Liver (tissue), 9 donors: Measurements from ENCODE around the gene PLPP2. TPM values are rescaled to one million over a fixed set of nuclear protein-coding genes. Genes with fewer than 3 reads are reported as not detected.

Source experiments
- DNase-seq: peaks from one replicate; pipeline ENCODE4 v3.0.0-alpha.2; 2017; ENCODE audit warnings: low spot score
- H3K27ac ChIP-seq, 2 donors: one replicate each; pipeline ENCODE4 v1.7.0; 2013; ENCODE audit warnings: inconsistent platforms in 2 of 2, low read length in 2 of 2, control low read depth in 1 of 2, low read depth in 1 of 2, mild to moderate bottlenecking in 1 of 2
- H3K27me3 ChIP-seq, 4 donors: one replicate each; pipeline versions ENCODE4 v1.6.1 to v1.7.0; 2013; ENCODE audit warnings: low read length in 3 of 4, inconsistent platforms in 1 of 4, mild to moderate bottlenecking in 1 of 4, moderate library complexity in 1 of 4; ENCODE audit not compliant: control insufficient read depth in 4 of 4, insufficient read depth in 4 of 4
- H3K36me3 ChIP-seq, 4 donors: one replicate each; pipeline versions ENCODE4 v1.6.1 to v1.7.0; 2013; ENCODE audit warnings: low read length in 3 of 4, mild to moderate bottlenecking in 3 of 4, low read depth in 1 of 4, moderate library complexity in 1 of 4; ENCODE audit not compliant: control insufficient read depth in 4 of 4, insufficient read depth in 3 of 4
- H3K4me1 ChIP-seq, 4 donors: one replicate each; pipeline versions ENCODE4 v1.6.1 to v1.7.0; 2013; ENCODE audit warnings: low read length in 3 of 4, mild to moderate bottlenecking in 3 of 4, moderate library complexity in 1 of 4; ENCODE audit not compliant: control insufficient read depth in 4 of 4, insufficient read depth in 4 of 4
- H3K4me3 ChIP-seq, 3 donors: one replicate each; pipeline versions ENCODE4 v1.6.1 to v1.7.0; 2013; ENCODE audit warnings: low read length in 3 of 3, control low read depth in 1 of 3, low read depth in 1 of 3, mild to moderate bottlenecking in 1 of 3
- H3K9ac ChIP-seq, 2 donors: one replicate each; pipeline ENCODE4 v1.7.0; 2013; ENCODE audit warnings: low read length in 2 of 2, mild to moderate bottlenecking in 2 of 2, moderate library complexity in 2 of 2, control low read depth in 1 of 2, low read depth in 1 of 2
- H3K9me3 ChIP-seq, 4 donors: one replicate each; pipeline versions ENCODE4 v1.6.1 to v1.7.0; 2013; ENCODE audit warnings: low read length in 3 of 4; ENCODE audit not compliant: control insufficient read depth in 4 of 4
- EGR1 ChIP-seq, 2 donors: IDR thresholded peaks; 2 replicates each; pipeline ENCODE4 v1.6.1; 2016 to 2018; ENCODE audit warnings: antibody characterized with exemption in 2 of 2, low read depth in 2 of 2
- FOXA2 ChIP-seq: IDR thresholded peaks from 2 replicates; pipeline ENCODE4 v1.6.1; 2016; ENCODE audit warnings: antibody characterized with exemption
- GABPA ChIP-seq, 2 donors: IDR thresholded peaks in 1 of 2; conservative IDR thresholded peaks in 1 of 2; 2 replicates each; pipeline ENCODE4 v1.6.1; 2016; ENCODE audit warnings: antibody characterized with exemption in 2 of 2, mild to moderate bottlenecking in 1 of 2, moderate library complexity in 1 of 2
- HNF4A ChIP-seq, 2 donors: conservative IDR thresholded peaks; 2 replicates each; pipeline ENCODE4 v1.6.1; 2016; ENCODE audit warnings: antibody characterized with exemption in 2 of 2, mild to moderate bottlenecking in 2 of 2
- HNF4G ChIP-seq: IDR thresholded peaks from 2 replicates; pipeline ENCODE4 v1.6.1; 2016; ENCODE audit warnings: antibody characterized with exemption
- JUND ChIP-seq, 2 donors: IDR thresholded peaks; 2 replicates each; pipeline ENCODE4 v1.6.1; 2016; ENCODE audit warnings: antibody characterized with exemption in 2 of 2
- NR2F2 ChIP-seq: IDR thresholded peaks from 2 replicates; pipeline ENCODE4 v1.6.1; 2016; ENCODE audit warnings: antibody characterized with exemption
- RAD21 ChIP-seq, 2 donors: IDR thresholded peaks; 2 replicates each; pipeline ENCODE4 v1.6.1; 2016; ENCODE audit warnings: antibody characterized with exemption in 2 of 2, mild to moderate bottlenecking in 2 of 2
- SP1 ChIP-seq: IDR thresholded peaks from 2 replicates; pipeline ENCODE4 v1.6.1; 2018; ENCODE audit warnings: antibody characterized with exemption, mild to moderate bottlenecking
- TAF1 ChIP-seq: conservative IDR thresholded peaks from 2 replicates; pipeline ENCODE4 v1.6.1; 2016; ENCODE audit warnings: antibody characterized with exemption, mild to moderate bottlenecking
- YY1 ChIP-seq: IDR thresholded peaks from 2 replicates; pipeline ENCODE4 v1.6.1; 2016; ENCODE audit warnings: antibody characterized with exemption, mild to moderate bottlenecking
- WGBS: extraction: QIAGEN DNeasy Blood & Tissue Kit; methylation state at CpG from one replicate; pipeline ENCODE4 v1.1.7; 2013; 5-methylcytosine and 5-hydroxymethylcytosine counted together
- polyA plus RNA-seq, 2 donors: library from polyadenylated mRNA; stranded (reverse) in 1 of 2; unstranded in 1 of 2; fragments of 200-250 nt in 1 of 2; fragments of >200 nt in 1 of 2; fragmentation: Nextera tagmentation in 1 of 2; extraction: Ambion mirVana in 1 of 2; gene quantifications; one replicate each; pipeline versions ENCODE4 v1.2.1 to v1.2.3, GENCODE V29; 2013 to 2015
- total RNA-seq, 2 donors: library from RNA; depleted of rRNA; stranded (reverse); fragments of >200 nt; gene quantifications; one replicate each; pipeline ENCODE4 v1.2.3, GENCODE V29; 2014
- TF ChIP-seq, protein P1 (sequence below): IDR thresholded peaks from 2 replicates; pipeline ENCODE4 v1.6.1; 2016; ENCODE audit warnings: antibody characterized with exemption
- TF ChIP-seq, protein P2 (sequence below): fragments of 150-350 bp; IDR thresholded peaks from 2 replicates; pipeline ENCODE4 v1.5.1; 2017; ENCODE audit warnings: improper control_type of control experiment, low read depth, low read length; ENCODE audit not compliant: missing input control
- TF ChIP-seq, protein P3 (sequence below): IDR thresholded peaks from 2 replicates; pipeline ENCODE4 v1.6.1; 2016; ENCODE audit warnings: antibody characterized with exemption
- TF ChIP-seq, protein P4 (sequence below): IDR thresholded peaks from 2 replicates; pipeline ENCODE4 v1.6.1; 2016; ENCODE audit warnings: antibody characterized with exemption
- TF ChIP-seq, protein P5 (sequence below): IDR thresholded peaks from 2 replicates; pipeline ENCODE4 v1.6.1; 2016; ENCODE audit warnings: antibody characterized with exemption, mild to moderate bottlenecking
- donor health status: healthy.
- donor health status: healthy.
- donor health status: healthy.
- donor health status: healthy.
- donor health status: healthy.

Gene PLPP2
- total and polyA plus RNA-seq, 4 donors: 0.75 to 5.9 (median 2.0) TPM

DNA sequence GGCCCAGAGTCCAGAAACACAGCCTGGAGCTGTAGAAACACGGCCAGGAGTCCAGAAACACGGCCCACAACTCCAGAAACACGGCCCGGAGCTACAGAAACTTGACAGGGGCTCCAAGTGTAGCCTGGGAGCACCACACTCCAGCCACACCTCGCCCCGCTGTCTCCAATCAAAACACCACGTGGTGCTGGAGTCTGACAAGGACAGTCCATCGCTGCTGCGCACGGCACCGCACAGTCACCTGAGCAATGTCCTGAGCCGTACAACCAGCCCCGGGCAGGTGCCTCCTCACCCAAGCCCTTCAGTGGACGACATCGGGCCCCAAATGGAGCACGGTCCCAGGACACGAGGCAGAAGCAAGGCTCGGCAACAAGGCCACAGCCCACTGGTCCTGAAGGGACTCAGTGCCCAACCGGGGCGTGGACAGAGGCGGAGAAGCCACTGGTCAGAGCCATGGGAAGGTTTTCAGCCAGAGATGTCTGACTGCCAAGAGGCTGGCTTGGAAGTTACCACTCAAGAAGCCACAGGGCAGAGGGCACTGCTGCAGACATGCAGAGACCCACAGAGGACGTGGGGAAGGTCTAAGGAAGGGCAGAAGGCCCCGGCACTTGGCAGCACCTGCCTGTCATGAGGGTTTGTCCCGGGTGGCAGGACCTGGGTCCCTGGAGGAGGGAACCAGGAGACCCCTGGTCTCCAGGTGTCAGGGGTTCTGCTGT, 19.7 kb upstream of the PLPP2 start:
- peaks cover 0 to 34% (median 9%) of the 10 kb centered on the region in 4 donors for H3K36me3 ChIP-seq
- no peaks in the 10 kb centered on the region for H3K9me3 ChIP-seq
- no peak overlapping the region for H3K27ac ChIP-seq
- no peaks in the 10 kb centered on the region for H3K4me1 ChIP-seq
- DNase-seq: no peak
- H3K27me3 ChIP-seq: no peaks in the 10 kb centered on the region
- H3K4me3 ChIP-seq: no peak overlapping the region
- 95% methylated on average over 24 of the region's 24 CpGs for WGBS
- H3K9ac ChIP-seq: no peak overlapping the region
- TF ChIP-seq GABPA (IDR thresholded peaks at IDR 0.05 in 1 of 2, conservative IDR thresholded peaks at IDR 0.05 in 1 of 2): no peak
- no peak for TF ChIP-seq HNF4G
- TF ChIP-seq TAF1: no peak
- TF ChIP-seq, protein P1, sequence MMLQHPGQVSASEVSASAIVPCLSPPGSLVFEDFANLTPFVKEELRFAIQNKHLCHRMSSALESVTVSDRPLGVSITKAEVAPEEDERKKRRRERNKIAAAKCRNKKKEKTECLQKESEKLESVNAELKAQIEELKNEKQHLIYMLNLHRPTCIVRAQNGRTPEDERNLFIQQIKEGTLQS: no peak
- no peak for TF ChIP-seq HNF4A (conservative IDR thresholded peaks at IDR 0.05)
- no peak for TF ChIP-seq FOXA2
- TF ChIP-seq, protein P2, sequence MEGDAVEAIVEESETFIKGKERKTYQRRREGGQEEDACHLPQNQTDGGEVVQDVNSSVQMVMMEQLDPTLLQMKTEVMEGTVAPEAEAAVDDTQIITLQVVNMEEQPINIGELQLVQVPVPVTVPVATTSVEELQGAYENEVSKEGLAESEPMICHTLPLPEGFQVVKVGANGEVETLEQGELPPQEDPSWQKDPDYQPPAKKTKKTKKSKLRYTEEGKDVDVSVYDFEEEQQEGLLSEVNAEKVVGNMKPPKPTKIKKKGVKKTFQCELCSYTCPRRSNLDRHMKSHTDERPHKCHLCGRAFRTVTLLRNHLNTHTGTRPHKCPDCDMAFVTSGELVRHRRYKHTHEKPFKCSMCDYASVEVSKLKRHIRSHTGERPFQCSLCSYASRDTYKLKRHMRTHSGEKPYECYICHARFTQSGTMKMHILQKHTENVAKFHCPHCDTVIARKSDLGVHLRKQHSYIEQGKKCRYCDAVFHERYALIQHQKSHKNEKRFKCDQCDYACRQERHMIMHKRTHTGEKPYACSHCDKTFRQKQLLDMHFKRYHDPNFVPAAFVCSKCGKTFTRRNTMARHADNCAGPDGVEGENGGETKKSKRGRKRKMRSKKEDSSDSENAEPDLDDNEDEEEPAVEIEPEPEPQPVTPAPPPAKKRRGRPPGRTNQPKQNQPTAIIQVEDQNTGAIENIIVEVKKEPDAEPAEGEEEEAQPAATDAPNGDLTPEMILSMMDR: no peak
- TF ChIP-seq, protein P3, sequence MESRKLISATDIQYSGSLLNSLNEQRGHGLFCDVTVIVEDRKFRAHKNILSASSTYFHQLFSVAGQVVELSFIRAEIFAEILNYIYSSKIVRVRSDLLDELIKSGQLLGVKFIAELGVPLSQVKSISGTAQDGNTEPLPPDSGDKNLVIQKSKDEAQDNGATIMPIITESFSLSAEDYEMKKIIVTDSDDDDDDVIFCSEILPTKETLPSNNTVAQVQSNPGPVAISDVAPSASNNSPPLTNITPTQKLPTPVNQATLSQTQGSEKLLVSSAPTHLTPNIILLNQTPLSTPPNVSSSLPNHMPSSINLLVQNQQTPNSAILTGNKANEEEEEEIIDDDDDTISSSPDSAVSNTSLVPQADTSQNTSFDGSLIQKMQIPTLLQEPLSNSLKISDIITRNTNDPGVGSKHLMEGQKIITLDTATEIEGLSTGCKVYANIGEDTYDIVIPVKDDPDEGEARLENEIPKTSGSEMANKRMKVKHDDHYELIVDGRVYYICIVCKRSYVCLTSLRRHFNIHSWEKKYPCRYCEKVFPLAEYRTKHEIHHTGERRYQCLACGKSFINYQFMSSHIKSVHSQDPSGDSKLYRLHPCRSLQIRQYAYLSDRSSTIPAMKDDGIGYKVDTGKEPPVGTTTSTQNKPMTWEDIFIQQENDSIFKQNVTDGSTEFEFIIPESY: no peak
- no peak for TF ChIP-seq SP1
- TF ChIP-seq EGR1 (IDR thresholded peaks at IDR 0.05; ENCODE audit: low read depth in 2 of 2): no peak

DNA sequence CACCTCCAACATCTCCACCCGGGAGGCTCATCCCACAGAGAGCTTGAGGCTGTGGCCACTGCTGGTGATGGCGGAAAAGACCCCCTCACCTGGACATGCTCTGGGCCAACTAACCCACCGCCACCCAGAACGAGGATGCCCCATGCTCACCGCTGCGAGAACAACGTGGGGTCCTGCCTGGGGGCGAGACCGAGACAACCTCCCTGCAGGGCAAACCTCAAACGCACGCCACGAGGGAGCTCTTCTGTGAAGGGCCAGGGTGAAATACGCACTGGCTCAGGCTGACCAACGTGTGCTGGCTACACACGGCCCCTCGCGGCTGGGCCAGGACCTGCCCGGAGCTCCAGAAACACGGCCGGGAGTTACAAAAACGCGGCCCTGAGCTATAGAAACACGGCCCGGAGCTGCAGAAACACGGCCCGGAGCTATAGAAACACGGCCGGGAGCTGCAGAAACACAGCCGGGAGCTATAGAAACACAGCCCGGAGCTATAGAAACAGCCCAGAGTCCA, 19.0 kb upstream of the PLPP2 start:
- H3K9ac ChIP-seq: no peak overlapping the region
- H3K4me1 ChIP-seq: no peaks in the 10 kb centered on the region
- H3K9me3 ChIP-seq: no peaks in the 10 kb centered on the region
- H3K27ac ChIP-seq: no peak overlapping the region
- TF ChIP-seq EGR1 (IDR thresholded peaks at IDR 0.05; ENCODE audit: low read depth in 2 of 2) (no peak), RAD21 (IDR thresholded peaks at IDR 0.05) (no peak), NR2F2 (no peak), HNF4A (conservative IDR thresholded peaks at IDR 0.05) (no peak), FOXA2 (no peak), JUND (IDR thresholded peaks at IDR 0.05) (no peak), GABPA (IDR thresholded peaks at IDR 0.05 in 1 of 2, conservative IDR thresholded peaks at IDR 0.05 in 1 of 2) (no peak), YY1 (no peak)
- TF ChIP-seq, protein P1: no peak
- TF ChIP-seq, protein P4, sequence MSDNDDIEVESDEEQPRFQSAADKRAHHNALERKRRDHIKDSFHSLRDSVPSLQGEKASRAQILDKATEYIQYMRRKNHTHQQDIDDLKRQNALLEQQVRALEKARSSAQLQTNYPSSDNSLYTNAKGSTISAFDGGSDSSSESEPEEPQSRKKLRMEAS: no peak
- TF ChIP-seq, protein P5, sequence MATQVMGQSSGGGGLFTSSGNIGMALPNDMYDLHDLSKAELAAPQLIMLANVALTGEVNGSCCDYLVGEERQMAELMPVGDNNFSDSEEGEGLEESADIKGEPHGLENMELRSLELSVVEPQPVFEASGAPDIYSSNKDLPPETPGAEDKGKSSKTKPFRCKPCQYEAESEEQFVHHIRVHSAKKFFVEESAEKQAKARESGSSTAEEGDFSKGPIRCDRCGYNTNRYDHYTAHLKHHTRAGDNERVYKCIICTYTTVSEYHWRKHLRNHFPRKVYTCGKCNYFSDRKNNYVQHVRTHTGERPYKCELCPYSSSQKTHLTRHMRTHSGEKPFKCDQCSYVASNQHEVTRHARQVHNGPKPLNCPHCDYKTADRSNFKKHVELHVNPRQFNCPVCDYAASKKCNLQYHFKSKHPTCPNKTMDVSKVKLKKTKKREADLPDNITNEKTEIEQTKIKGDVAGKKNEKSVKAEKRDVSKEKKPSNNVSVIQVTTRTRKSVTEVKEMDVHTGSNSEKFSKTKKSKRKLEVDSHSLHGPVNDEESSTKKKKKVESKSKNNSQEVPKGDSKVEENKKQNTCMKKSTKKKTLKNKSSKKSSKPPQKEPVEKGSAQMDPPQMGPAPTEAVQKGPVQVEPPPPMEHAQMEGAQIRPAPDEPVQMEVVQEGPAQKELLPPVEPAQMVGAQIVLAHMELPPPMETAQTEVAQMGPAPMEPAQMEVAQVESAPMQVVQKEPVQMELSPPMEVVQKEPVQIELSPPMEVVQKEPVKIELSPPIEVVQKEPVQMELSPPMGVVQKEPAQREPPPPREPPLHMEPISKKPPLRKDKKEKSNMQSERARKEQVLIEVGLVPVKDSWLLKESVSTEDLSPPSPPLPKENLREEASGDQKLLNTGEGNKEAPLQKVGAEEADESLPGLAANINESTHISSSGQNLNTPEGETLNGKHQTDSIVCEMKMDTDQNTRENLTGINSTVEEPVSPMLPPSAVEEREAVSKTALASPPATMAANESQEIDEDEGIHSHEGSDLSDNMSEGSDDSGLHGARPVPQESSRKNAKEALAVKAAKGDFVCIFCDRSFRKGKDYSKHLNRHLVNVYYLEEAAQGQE: no peak
- TF ChIP-seq, protein P2: no peak
- DNase-seq: no peak
- 91% methylated on average over 30 of the region's 30 CpGs for WGBS
- no peak overlapping the region for H3K4me3 ChIP-seq
- H3K27me3 ChIP-seq: no peaks in the 10 kb centered on the region
- peaks cover 0 to 37% (median 9%) of the 10 kb centered on the region in 4 donors for H3K36me3 ChIP-seq
